A549 (cell line): ENCODE measurements around the gene DDO.

Experiments used
- ESRRA ChIP-seq: fragments of 150-350 bp; IDR thresholded peaks from 2 replicates; pipeline ENCODE4 v1.6.1; 2014; ENCODE audit warnings: mild to moderate bottlenecking, low read length, borderline replicate concordance
- KDM5A ChIP-seq: fragments of 200-600 bp; sonication (generic); IDR thresholded peaks from 2 replicates; pipeline ENCODE4 v1.6.1; 2016; ENCODE audit warnings: antibody characterized with exemption, mild to moderate bottlenecking
- MAFK ChIP-seq: fragments of 450-650 bp; IDR thresholded peaks from 2 replicates; pipeline ENCODE4 v1.6.1; 2014; ENCODE audit not compliant: partially characterized antibody
- NFE2L2 ChIP-seq: fragments of 150-350 bp; conservative IDR thresholded peaks from 2 replicates; pipeline ENCODE4 v1.6.1; 2014; ENCODE audit warnings: low read length
- PBX3 ChIP-seq: IDR thresholded peaks from 2 replicates; pipeline ENCODE4 v1.6.1; 2012
- PHF8 ChIP-seq: fragments of 200-600 bp; sonication (generic); IDR thresholded peaks from 2 replicates; pipeline ENCODE4 v1.6.1; 2016; ENCODE audit warnings: low read depth, mild to moderate bottlenecking, antibody characterized with exemption, moderate library complexity, borderline replicate concordance
- POLR2A ChIP-seq: IDR thresholded peaks from 2 replicates; pipeline ENCODE4 v1.6.1; 2012; ENCODE audit warnings: mild to moderate bottlenecking, low read length
- REST ChIP-seq: fragments of 200-600 bp; sonication (generic); IDR thresholded peaks from 2 replicates; pipeline ENCODE4 v1.6.1; 2016; ENCODE audit warnings: antibody characterized with exemption, mild to moderate bottlenecking, moderate library complexity
- TF ChIP-seq, protein P1 (sequence below): fragments of >200 bp; sonication (Bioruptor Twin); formaldehyde crosslinking; IDR thresholded peaks from 3 replicates; pipeline ENCODE4 v1.5.1; 2016

- TF ChIP-seq KDM5A: no peak
- TF ChIP-seq REST: no peak
- TF ChIP-seq ESRRA: no peak
- TF ChIP-seq, protein P1, sequence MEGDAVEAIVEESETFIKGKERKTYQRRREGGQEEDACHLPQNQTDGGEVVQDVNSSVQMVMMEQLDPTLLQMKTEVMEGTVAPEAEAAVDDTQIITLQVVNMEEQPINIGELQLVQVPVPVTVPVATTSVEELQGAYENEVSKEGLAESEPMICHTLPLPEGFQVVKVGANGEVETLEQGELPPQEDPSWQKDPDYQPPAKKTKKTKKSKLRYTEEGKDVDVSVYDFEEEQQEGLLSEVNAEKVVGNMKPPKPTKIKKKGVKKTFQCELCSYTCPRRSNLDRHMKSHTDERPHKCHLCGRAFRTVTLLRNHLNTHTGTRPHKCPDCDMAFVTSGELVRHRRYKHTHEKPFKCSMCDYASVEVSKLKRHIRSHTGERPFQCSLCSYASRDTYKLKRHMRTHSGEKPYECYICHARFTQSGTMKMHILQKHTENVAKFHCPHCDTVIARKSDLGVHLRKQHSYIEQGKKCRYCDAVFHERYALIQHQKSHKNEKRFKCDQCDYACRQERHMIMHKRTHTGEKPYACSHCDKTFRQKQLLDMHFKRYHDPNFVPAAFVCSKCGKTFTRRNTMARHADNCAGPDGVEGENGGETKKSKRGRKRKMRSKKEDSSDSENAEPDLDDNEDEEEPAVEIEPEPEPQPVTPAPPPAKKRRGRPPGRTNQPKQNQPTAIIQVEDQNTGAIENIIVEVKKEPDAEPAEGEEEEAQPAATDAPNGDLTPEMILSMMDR: no peak
- TF ChIP-seq POLR2A: no peak
- TF ChIP-seq NFE2L2: no peak
- TF ChIP-seq PBX3: no peak
- TF ChIP-seq MAFK: no peak
- no peak for TF ChIP-seq PHF8
These were observed 59.6 kb downstream of the DDO start for GRCh38 chr6:110355727-110356126.
